ENCODE results near the gene LTB4R2.
"Not testable (repeated sequence)": the region's sequence is repeated elsewhere in the genome, so short reads cannot be mapped to it uniquely, and the experiment has no call there.

Gene LTB4R2

GRCh38 chr14:24321212-24321975 is 11.5 kb downstream of the LTB4R2 start:
- no peak for ATAC-seq
- no peak for DNase-seq

GRCh38 chr14:24322672-24323071 is 12.7 kb downstream of the LTB4R2 start:
- DNase-seq (no peak), ATAC-seq (no peak)

GRCh38 chr14:24323341-24323740 is 13.4 kb downstream of the LTB4R2 start:
- DNase-seq (no peak), ATAC-seq (no peak)

GRCh38 chr14:24324024-24324423 is 14.1 kb downstream of the LTB4R2 start:
- no peak for DNase-seq
- no peak for ATAC-seq

- ATAC-seq = no peak
- DNase-seq = no peak
Measured at GRCh38 chr14:24325041-24325530, 15.1 kb downstream of the LTB4R2 start.

GRCh38 chr14:24325963-24326362 is 16.0 kb downstream of the LTB4R2 start:
- no peak for ATAC-seq
- DNase-seq = no peak

- DNase-seq (no peak), ATAC-seq (no peak)
Measured at GRCh38 chr14:24327303-24327702, 17.4 kb downstream of the LTB4R2 start.

- DNase-seq = peak; percentile 40
- ATAC-seq = not testable (repeated sequence)
Measured at GRCh38 chr14:24327914-24328313, 18.0 kb downstream of the LTB4R2 start.

- DNase-seq = no peak
- no peak for ATAC-seq
Measured at GRCh38 chr14:24329073-24329663, 19.2 kb downstream of the LTB4R2 start.

GRCh38 chr14:24329736-24330135 is 19.8 kb downstream of the LTB4R2 start:
- DNase-seq = peak; percentile 66

GRCh38 chr14:24330973-24331674 is 21.2 kb downstream of the LTB4R2 start:
- no peak for ATAC-seq
- DNase-seq = no peak

More at GRCh38 chr14:24329736-24330135, 19.8 kb downstream of the LTB4R2 start:
- peak; percentile 60 for ATAC-seq

- DNase-seq (no peak), ATAC-seq (no peak)
Measured at GRCh38 chr14:24331731-24332267, 21.9 kb downstream of the LTB4R2 start.

GRCh38 chr14:24332268-24332993 is 22.5 kb downstream of the LTB4R2 start:
- ATAC-seq = peak; percentile 77
- peak; percentile 82 for DNase-seq

GRCh38 chr14:24334431-24335291 is 24.7 kb downstream of the LTB4R2 start, which contains the start of gene ADCY4:
Gene ADCY4 (minus strand): TSS chr14:24335071. CDS start chr14:24334652, 419 bp downstream.
- DNase-seq = peak; percentile 28

GRCh38 chr14:24335461-24336171 is 25.7 kb downstream of the LTB4R2 start:
- ATAC-seq = no peak
- DNase-seq = no peak

More at GRCh38 chr14:24334431-24335291, 24.7 kb downstream of the LTB4R2 start, which contains the start of gene ADCY4:
- ATAC-seq = no peak

GRCh38 chr14:24337144-24337823 is 27.3 kb downstream of the LTB4R2 start:
- ATAC-seq = no peak
- no peak for DNase-seq

GRCh38 chr14:24337824-24338175 is 27.9 kb downstream of the LTB4R2 start:
- no peak for DNase-seq

GRCh38 chr14:24338843-24339242 is 28.9 kb downstream of the LTB4R2 start:
- no peak for DNase-seq
- no peak for ATAC-seq

More at GRCh38 chr14:24337824-24338175, 27.9 kb downstream of the LTB4R2 start:
- ATAC-seq = no peak
